Dendritic cell treated with granulocyte-macrophage colony-stimulating factor and Interleukin-4, amounts not matched to agents 40 ng/mL and 50 ng/mL, for 4 days (primary cell): ENCODE measurements around the gene OR51Q1.

ENCODE experiments used
- H3K27ac Mint-ChIP-seq: one replicate; pipeline ENCODE4 v1.8.0; 2022; ENCODE audit warnings: mild to moderate bottlenecking, mixed read lengths
- H3K27me3 Mint-ChIP-seq: one replicate; pipeline ENCODE4 v1.8.0; 2022; ENCODE audit warnings: mild to moderate bottlenecking, mixed read lengths
- H3K36me3 Mint-ChIP-seq: one replicate; pipeline ENCODE4 v1.8.0; 2022; ENCODE audit warnings: low read depth, mixed read lengths
- H3K4me1 Mint-ChIP-seq: one replicate; pipeline ENCODE4 v1.8.0; 2022; ENCODE audit warnings: low read depth, mixed read lengths
- H3K4me3 Mint-ChIP-seq: one replicate; pipeline ENCODE4 v1.8.0; 2022; ENCODE audit warnings: mild to moderate bottlenecking, moderate library complexity, mixed read lengths
- H3K9me3 Mint-ChIP-seq: one replicate; pipeline ENCODE4 v1.8.0; 2022; ENCODE audit warnings: mixed read lengths
- intact Hi-C: fragments of 100-400 bp; cut with micrococcal nuclease; formaldehyde crosslinking; loops from one replicate; pipeline ENCODE4 v1.15.0; 2022

Gene OR51Q1, protein sequence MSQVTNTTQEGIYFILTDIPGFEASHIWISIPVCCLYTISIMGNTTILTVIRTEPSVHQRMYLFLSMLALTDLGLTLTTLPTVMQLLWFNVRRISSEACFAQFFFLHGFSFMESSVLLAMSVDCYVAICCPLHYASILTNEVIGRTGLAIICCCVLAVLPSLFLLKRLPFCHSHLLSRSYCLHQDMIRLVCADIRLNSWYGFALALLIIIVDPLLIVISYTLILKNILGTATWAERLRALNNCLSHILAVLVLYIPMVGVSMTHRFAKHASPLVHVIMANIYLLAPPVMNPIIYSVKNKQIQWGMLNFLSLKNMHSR

DNA sequence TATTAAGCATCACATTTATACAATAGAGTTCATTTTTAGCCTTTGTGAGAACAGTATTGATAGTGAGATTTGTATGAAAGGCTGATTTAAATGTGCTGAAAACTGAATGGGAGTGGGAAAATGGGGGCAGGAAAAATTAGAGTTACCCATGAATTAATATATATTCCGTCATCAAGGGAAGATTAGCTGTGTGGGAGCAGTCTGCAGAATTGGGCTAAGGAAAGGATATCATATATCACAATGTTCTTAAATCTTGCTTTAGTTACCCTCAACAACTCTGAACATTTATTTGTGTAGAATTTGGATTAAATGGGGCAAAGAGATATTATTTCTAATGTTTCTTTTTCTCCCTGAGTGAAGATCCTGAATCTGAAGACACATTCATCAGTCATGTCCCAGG lies at the start of gene OR51Q1:
Gene OR51Q1 (plus strand): TSS at position 301 of the 400 bp plus-strand sequence. CDS start 90 bp downstream, at position 391.
- no peak within 1 kb of the TSS for H3K4me3 Mint-ChIP-seq
- peaks cover 9% of the 10 kb centered on the region for H3K9me3 Mint-ChIP-seq
- intact Hi-C loops, result no loop called here
- no peaks in the 10 kb centered on the region for H3K27me3 Mint-ChIP-seq
- H3K27ac Mint-ChIP-seq, result no peak within 1 kb of the TSS
- no peaks in the 10 kb centered on the region for H3K4me1 Mint-ChIP-seq
- H3K36me3 Mint-ChIP-seq, result no peaks in the 10 kb centered on the region

GRCh38 chr11:5380740-5381342 lies 41.1 kb upstream of the OR51Q1 start:
- H3K27me3 Mint-ChIP-seq, result no peaks in the 10 kb centered on the region
- no peaks in the 10 kb centered on the region for H3K4me1 Mint-ChIP-seq
- intact Hi-C loops, result loop anchor here (1.0 kb wide), 2 partner anchors 177 to 257 kb away; no protein-coding TSS in a partner anchor
- no peaks in the 10 kb centered on the region for H3K36me3 Mint-ChIP-seq
- H3K4me3 Mint-ChIP-seq, result no peak overlapping the region
- H3K27ac Mint-ChIP-seq, result no peak overlapping the region
- H3K9me3 Mint-ChIP-seq, result no peaks in the 10 kb centered on the region

GRCh38 chr11:5383576-5383975 lies 38.3 kb upstream of the OR51Q1 start, which contains the start of gene OR51M1:
Gene OR51M1, plus strand, starts transcription at chr11:5383812. Its CDS starts 5,587 bp downstream, at chr11:5389399.
- Mint-ChIP-seq H3K9me3 (no peaks in the 10 kb centered on the region), H3K27me3 (no peaks in the 10 kb centered on the region), H3K36me3 (no peaks in the 10 kb centered on the region), H3K27ac (no peak within 1 kb of the TSS), H3K4me3 (no peak within 1 kb of the TSS), H3K4me1 (no peaks in the 10 kb centered on the region)
- intact Hi-C loops, result no loop called here

DNA sequence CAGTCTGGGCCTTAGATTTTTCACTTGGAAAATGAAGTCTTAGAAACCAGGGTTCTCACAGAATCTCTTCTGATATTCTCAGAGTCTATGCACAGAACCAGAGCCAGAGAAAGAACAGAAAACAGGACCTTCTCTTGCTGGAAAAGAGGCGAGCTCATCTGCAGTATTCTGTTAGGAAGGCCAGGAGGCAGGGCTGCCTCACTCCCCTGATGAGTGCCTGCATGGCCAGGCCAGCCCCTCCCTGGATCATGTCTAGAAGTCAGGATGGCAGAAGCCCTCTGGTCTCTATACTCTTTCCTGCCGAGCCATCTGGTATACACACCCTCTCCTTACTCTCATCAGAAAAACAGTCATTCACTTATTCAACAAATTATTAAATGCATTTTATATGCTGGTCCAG lies 37.6 kb upstream of the OR51Q1 start:
- H3K27me3 Mint-ChIP-seq, result no peaks in the 10 kb centered on the region
- H3K4me1 Mint-ChIP-seq, result no peaks in the 10 kb centered on the region
- H3K9me3 Mint-ChIP-seq, result no peaks in the 10 kb centered on the region
- no peak overlapping the region for H3K4me3 Mint-ChIP-seq
- no peaks in the 10 kb centered on the region for H3K36me3 Mint-ChIP-seq
- no peak overlapping the region for H3K27ac Mint-ChIP-seq
- intact Hi-C loops, result no loop called here

- Mint-ChIP-seq H3K4me1 (no peaks in the 10 kb centered on the region), H3K27me3 (no peaks in the 10 kb centered on the region), H3K9me3 (no peaks in the 10 kb centered on the region), H3K27ac (no peak overlapping the region), H3K4me3 (no peak overlapping the region), H3K36me3 (no peaks in the 10 kb centered on the region)
- intact Hi-C loops, result no loop called here
Observed at GRCh38 chr11:5390210-5390609, 31.7 kb upstream of the OR51Q1 start.

GRCh38 chr11:5394091-5394490 lies 27.8 kb upstream of the OR51Q1 start:
- H3K36me3 Mint-ChIP-seq, result no peaks in the 10 kb centered on the region
- no peaks in the 10 kb centered on the region for H3K4me1 Mint-ChIP-seq
- H3K27me3 Mint-ChIP-seq, result no peaks in the 10 kb centered on the region
- H3K27ac Mint-ChIP-seq, result no peak overlapping the region
- no peak overlapping the region for H3K4me3 Mint-ChIP-seq
- intact Hi-C loops, result no loop called here
- no peaks in the 10 kb centered on the region for H3K9me3 Mint-ChIP-seq

- Mint-ChIP-seq H3K4me1 (no peaks in the 10 kb centered on the region), H3K36me3 (no peaks in the 10 kb centered on the region), H3K27ac (no peak overlapping the region), H3K4me3 (no peak overlapping the region), H3K9me3 (no peaks in the 10 kb centered on the region), H3K27me3 (no peaks in the 10 kb centered on the region)
- intact Hi-C loops, result no loop called here
Observed at GRCh38 chr11:5398936-5399335, 23.0 kb upstream of the OR51Q1 start.

- no peaks in the 10 kb centered on the region for H3K36me3 Mint-ChIP-seq
- no peak overlapping the region for H3K4me3 Mint-ChIP-seq
- H3K4me1 Mint-ChIP-seq, result no peaks in the 10 kb centered on the region
- H3K9me3 Mint-ChIP-seq, result no peaks in the 10 kb centered on the region
- intact Hi-C loops, result no loop called here
- peaks cover 3% of the 10 kb centered on the region for H3K27me3 Mint-ChIP-seq
- H3K27ac Mint-ChIP-seq, result no peak overlapping the region
Observed at GRCh38 chr11:5405173-5405572, 16.7 kb upstream of the OR51Q1 start.

DNA sequence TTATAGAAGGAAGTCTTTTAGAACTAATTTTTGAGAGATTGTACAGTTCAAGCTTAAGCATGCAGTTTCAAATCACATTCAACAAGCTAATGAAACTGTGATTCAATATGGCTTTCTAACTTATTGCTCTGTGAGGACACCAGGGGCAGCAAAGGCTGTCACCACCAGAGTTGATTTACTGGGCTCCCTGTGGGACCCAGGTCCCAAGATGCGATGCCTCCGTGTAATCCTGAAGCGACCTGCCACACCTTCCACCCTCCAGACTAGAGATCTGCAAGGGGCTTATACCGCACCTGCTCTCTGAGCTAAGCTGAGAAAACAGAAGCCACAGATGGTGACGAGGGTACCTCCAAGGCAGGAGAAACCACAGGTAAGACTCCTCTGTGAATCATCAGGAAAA lies 918 bp upstream of the OR51Q1 start:
- H3K4me1 Mint-ChIP-seq, result no peaks in the 10 kb centered on the region
- peaks cover 9% of the 10 kb centered on the region for H3K9me3 Mint-ChIP-seq
- H3K36me3 Mint-ChIP-seq, result no peaks in the 10 kb centered on the region
- intact Hi-C loops, result no loop called here
- no peak overlapping the region for H3K4me3 Mint-ChIP-seq
- H3K27me3 Mint-ChIP-seq, result no peaks in the 10 kb centered on the region
- no peak overlapping the region for H3K27ac Mint-ChIP-seq

GRCh38 chr11:5423131-5423530 lies 1.2 kb downstream of the OR51Q1 start:
- H3K4me3 Mint-ChIP-seq, result no peak overlapping the region
- no peaks in the 10 kb centered on the region for H3K36me3 Mint-ChIP-seq
- H3K4me1 Mint-ChIP-seq, result no peaks in the 10 kb centered on the region
- no peaks in the 10 kb centered on the region for H3K27me3 Mint-ChIP-seq
- intact Hi-C loops, result no loop called here
- peaks cover 9% of the 10 kb centered on the region for H3K9me3 Mint-ChIP-seq
- no peak overlapping the region for H3K27ac Mint-ChIP-seq

GRCh38 chr11:5441414-5441813 lies 19.5 kb downstream of the OR51Q1 start, which contains the start of gene OR51I1:
Gene OR51I1, minus strand, starts transcription at chr11:5441514. Its CDS starts 0 bp downstream, at chr11:5441514.
- Mint-ChIP-seq H3K4me3 (no peak within 1 kb of the TSS), H3K4me1 (no peaks in the 10 kb centered on the region), H3K9me3 (peaks cover 9% of the 10 kb centered on the region), H3K27me3 (no peaks in the 10 kb centered on the region), H3K27ac (no peak within 1 kb of the TSS), H3K36me3 (no peaks in the 10 kb centered on the region)
- intact Hi-C loops, result no loop called here

DNA sequence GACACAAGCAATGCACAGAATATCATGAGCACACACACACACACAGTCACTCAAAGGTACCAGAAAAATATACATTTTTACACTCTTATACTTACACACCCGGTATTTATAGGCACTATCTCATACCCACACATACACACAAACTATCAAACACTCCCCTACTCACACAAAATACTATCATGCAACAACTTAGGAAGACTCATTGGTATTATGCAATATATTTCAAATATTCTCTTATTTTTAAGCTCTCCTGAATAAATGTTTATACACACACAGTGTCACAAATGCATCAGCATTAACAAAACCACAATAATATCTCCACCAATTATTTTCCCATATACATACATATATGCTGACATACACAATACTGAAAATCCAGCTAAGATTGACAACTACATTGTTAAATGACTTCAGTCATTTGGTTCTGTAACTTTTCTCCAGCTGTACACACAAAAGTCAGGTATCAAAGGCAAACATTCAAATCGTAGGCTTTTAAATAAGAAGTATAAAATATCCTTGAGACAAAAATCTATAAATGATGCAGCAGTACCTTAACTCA lies 22.0 kb downstream of the OR51Q1 start:
- no peaks in the 10 kb centered on the region for H3K27me3 Mint-ChIP-seq
- no peaks in the 10 kb centered on the region for H3K4me1 Mint-ChIP-seq
- intact Hi-C loops, result no loop called here
- no peak overlapping the region for H3K4me3 Mint-ChIP-seq
- peaks cover 9% of the 10 kb centered on the region for H3K9me3 Mint-ChIP-seq
- H3K36me3 Mint-ChIP-seq, result no peaks in the 10 kb centered on the region
- H3K27ac Mint-ChIP-seq, result no peak overlapping the region

- no peaks in the 10 kb centered on the region for H3K36me3 Mint-ChIP-seq
- H3K4me1 Mint-ChIP-seq, result no peaks in the 10 kb centered on the region
- intact Hi-C loops, result no loop called here
- H3K27me3 Mint-ChIP-seq, result no peaks in the 10 kb centered on the region
- H3K27ac Mint-ChIP-seq, result no peak within 1 kb of the TSS
- H3K4me3 Mint-ChIP-seq, result no peak within 1 kb of the TSS
- H3K9me3 Mint-ChIP-seq, result no peaks in the 10 kb centered on the region
Observed at GRCh38 chr11:5449023-5449422, 27.1 kb downstream of the OR51Q1 start, which contains the start of gene OR51I2. Gene OR51I2, plus strand, starts transcription at chr11:5449323. Its CDS starts 4,166 bp downstream, at chr11:5453489.

- Mint-ChIP-seq H3K27ac (no peak overlapping the region), H3K36me3 (no peaks in the 10 kb centered on the region), H3K4me1 (no peaks in the 10 kb centered on the region), H3K27me3 (no peaks in the 10 kb centered on the region), H3K4me3 (no peak overlapping the region), H3K9me3 (no peaks in the 10 kb centered on the region)
- intact Hi-C loops, result no loop called here
Observed at GRCh38 chr11:5449432-5449831, 27.5 kb downstream of the OR51Q1 start.
